ENCODE data around the gene ISM1.

Gene ISM1

DNA sequence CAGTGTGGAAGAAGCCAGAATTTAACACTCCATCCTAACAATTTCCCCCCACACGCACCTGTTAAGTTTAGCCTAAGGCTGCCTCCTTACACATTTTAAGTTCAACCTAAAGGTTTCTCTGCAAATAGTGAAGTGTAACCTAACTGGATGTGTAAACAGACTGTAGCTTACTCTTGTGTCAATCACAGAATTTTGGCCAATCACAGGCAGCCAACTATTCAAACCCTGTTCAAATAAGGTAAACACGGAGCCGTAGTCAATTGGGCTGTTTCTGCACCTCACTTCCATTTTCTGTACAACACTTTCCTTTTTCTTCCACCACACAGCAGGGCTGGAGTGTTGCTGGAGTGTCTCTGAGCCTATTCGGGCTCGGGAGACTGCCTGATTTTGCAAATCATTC lies 92.1 kb downstream of the ISM1 start:
- no peak for DNase-seq (ENCODE audit: low read depth)

DNA sequence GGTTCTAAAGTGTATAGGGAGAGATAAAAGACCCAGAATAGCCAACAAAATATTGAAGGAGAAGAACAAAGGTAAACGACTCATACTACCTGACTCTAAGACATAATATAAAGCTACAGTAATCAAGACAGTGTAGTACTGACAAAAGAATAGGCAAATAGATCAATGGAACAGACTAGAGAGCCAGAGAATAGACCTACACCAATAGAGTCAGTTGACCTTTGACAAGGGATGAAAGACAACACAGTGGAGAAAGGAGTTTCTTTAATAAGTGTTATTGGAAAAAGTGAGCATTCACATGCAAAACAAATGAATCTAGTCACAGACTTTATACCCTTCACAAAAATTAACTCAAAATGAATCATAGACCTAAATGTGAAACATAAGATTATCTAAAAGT lies 96.4 kb downstream of the ISM1 start:
- DNase-seq (ENCODE audit: low read depth) = no peak

DNA sequence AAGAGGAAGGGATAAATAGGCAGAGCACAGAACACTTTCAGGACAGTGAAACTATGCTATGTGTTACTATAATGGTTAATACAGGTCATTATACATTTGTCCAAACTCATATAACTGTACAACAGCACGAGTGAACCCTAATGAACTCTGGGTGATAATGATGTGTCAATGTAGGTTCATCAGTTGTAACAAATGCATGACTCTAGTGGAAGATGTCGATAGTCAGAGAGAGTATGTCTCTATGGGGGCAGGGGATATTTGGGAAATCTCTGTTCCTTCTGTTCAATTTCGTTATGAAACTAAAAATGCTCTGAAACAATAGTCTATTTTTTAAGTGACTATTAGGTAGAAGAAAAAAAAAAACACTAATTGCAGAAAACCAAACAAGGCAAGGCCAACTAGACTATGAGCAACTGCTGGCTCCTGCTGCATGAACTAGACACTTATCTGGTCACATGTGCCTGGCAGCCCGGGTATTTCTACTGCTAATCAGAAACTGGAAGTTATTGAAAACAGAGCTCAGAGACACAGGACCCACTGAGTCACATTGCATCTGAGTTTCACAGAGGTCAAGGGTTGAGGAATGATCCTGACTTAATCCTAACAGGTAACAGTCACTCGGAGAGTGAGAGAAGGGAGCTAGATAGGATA lies 97.9 kb downstream of the ISM1 start:
- DNase-seq (ENCODE audit: low read depth) = no peak

GRCh38 chr20:13320702-13321101 lies 99.6 kb downstream of the ISM1 start:
- no peak for DNase-seq (ENCODE audit: low read depth)

- DNase-seq (ENCODE audit: low read depth) = no peak
Measured at GRCh38 chr20:13321416-13321815, 100.3 kb downstream of the ISM1 start.

- DNase-seq (ENCODE audit: low read depth) = no peak
Measured at GRCh38 chr20:13322198-13322597, 101.1 kb downstream of the ISM1 start.

- no peak for DNase-seq (ENCODE audit: low read depth)
Measured at GRCh38 chr20:13322621-13323020, 101.5 kb downstream of the ISM1 start.

- DNase-seq (ENCODE audit: low read depth) = no peak
Measured at GRCh38 chr20:13325033-13325432, 104.0 kb downstream of the ISM1 start.

DNA sequence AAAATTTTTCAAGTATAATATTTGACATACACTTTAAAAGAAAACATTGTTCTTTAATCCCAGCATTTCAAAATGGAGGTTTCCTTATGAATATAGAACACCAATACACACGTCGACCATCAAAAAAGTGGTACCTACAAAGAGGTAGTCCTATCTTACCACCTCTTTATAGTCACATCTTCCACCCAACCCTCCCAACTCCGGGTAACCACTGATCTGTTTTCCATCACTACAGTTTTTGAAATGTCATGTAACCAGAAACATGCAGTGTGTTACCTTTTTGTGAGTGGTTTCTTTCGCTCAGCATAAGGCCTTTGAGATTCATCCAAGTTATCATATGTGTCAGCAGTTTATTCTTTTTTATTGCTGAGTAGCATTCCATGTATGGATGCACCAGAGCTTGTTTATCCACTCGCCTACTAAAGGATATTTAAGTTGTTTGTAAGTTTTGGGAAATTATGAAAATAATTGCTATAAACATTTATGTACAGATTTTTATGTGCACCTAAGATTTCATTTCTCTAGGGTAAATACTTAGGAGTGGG lies 104.8 kb downstream of the ISM1 start:
- no peak for DNase-seq (ENCODE audit: low read depth)

DNA sequence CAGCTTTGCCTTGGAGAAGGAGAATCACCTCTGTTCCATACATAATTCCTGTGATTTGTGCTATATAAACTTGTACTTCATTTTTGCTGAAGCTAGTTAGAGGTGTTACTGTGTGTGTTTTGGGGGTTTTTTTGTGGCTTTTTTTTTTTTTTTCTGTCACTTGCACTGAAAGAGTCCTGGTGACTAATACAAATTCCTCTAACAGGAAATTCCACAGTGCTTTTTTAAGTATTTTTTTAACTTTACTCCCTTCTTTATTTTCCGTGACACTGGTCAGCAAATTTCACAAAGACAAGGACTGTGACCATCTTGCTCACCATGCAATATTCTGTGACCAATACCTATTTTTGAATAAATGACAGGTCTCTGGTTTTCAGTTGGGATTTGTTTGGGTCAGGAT lies 110.5 kb downstream of the ISM1 start:
- no peak for DNase-seq (ENCODE audit: low read depth)

DNA sequence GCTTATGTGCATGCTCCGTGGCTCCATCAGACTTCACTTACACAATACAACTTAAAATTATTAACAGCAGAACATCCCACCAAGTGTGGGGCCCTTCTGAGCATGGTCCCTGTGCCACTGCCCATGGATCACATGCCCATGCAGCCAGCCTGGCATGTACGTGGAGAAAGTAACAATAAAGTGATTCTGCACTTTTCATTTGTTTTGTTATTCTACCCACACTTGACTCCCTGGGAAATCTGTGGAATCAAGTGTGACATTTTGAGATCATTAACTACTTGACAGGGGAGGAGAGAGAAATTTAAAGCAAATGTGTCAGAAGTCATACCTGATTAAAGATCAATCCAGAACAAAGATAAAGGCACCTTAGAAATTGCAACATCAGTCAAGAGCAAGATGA lies 112.0 kb downstream of the ISM1 start:
- no peak for DNase-seq (ENCODE audit: low read depth)

GRCh38 chr20:13333793-13334192 lies 112.7 kb downstream of the ISM1 start:
- no peak for DNase-seq (ENCODE audit: low read depth)

DNA sequence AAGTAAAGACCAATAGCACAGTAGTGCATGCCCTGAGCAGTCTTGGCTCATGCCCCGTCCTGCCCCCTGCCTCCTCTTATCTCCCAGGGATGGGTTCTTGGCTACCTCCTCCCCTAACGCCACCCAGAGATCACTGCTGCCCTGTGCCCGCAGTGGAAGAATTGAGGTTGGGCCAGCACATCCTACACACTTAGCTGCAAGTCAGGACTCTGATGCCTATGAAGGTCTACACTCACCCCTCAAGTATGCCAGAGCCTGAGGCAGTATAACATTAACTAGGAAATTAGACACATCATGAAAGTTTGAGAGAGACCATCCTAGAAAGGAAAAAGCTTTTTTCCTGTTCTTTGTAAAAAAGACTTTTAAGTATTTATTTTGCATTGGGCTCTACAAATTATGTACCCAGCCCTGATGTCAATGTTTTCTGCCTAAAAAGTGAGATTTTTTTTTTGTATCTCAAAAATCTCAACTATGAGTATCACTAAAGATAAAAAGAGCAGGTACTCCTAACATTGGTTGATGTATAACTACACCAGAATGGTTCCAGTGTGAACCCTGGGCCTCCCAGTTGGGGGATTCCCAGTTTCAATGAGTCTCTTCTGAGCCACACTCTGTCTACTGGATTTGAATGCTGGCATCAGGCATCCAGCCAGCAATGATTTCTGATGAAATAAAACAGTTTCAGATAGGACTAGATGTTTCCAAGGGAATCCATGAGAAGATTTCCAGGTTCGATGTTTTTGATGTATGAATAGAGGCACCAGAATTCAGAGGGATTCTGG lies 115.4 kb downstream of the ISM1 start:
- no peak for DNase-seq (ENCODE audit: low read depth)

- no peak for DNase-seq (ENCODE audit: low read depth)
Measured at GRCh38 chr20:13337090-13337784, 116.2 kb downstream of the ISM1 start.

GRCh38 chr20:13338097-13338661 lies 117.1 kb downstream of the ISM1 start:
- DNase-seq (ENCODE audit: low read depth) = no peak

GRCh38 chr20:13338999-13339411 lies 117.9 kb downstream of the ISM1 start:
- no peak for DNase-seq (ENCODE audit: low read depth)

GRCh38 chr20:13340088-13340487 lies 119.0 kb downstream of the ISM1 start:
- DNase-seq (ENCODE audit: low read depth) = no peak

DNA sequence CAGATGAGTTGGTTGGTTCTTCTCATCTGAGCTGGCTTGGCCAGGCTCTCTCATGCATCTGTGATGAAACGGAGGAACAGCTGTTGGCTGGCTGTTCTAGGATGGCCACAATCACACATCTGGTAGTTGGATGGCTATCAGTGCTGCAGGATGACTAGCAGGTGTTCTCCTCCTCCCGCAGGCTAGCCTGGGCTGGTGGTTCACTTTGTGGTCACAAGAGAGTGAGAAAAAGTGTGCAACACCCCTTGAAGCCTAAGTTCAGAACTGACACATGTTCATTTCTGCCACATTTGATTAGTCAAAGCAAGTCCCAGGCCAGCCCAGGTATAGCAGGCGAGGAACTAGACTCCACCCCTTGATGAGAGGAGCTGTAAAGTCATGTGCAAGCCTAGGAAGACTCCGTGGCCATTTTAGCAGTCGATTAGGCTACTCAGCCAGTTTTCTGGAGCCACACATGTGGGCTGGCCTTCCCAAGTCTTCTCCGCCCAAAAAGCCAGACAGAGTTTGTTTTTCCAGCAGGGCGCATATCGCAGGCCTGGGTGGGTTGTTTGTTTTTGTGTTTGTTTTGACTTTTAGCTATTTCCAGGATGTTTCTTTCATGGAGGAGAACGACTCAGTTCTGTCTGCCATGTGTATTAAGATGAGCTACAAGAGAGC lies 120.8 kb downstream of the ISM1 start:
- DNase-seq (ENCODE audit: low read depth) = no peak

DNA sequence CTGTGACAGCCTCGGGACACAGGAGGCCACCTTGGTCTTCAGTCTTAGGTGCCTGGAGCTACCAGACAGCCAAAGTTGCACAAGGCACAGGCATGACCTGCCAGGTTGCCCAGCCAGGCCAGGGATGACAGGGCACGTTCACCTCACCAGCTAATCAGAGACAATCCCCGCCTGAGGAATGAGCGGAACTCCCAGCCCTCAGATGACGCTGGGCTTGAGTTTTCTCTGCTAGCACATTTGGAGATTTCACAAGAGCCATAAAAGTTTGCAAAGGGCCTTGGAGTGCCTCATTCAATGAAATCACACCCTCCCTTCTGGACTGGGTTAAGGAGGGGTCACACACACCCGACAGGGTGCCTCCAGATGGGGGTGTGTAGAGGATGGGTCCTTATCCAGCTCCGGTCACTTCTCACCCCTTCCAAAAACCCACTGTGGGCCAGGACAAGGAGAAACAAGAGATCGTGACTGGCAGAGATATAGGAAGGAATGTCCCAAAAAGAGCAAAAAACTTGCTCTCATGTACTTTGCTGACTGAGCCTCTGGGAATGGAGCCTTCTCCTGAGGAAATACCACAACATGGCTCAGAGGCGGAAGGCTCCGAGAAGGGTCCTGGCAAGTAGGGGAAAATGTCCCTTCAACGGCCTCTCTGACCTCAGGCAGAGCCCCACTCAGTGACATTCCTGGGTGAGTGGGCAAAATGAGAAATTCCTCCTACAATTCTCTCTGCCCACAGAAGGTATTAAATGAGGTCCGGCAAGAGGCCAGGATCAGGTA lies 121.6 kb downstream of the ISM1 start:
- DNase-seq (ENCODE audit: low read depth) = no peak

GRCh38 chr20:13344671-13345070 lies 123.6 kb downstream of the ISM1 start:
- no peak for DNase-seq (ENCODE audit: low read depth)

Measured in T-helper 22 cell (primary cell).